Fibroblast of upper back skin (primary cell): ENCODE data around the gene NRF1.

Experiments used
- DNase-seq: peaks from one replicate; pipeline ENCODE4 v3.0.0-alpha.2; 2013

Gene NRF1

GRCh38 chr7:129741743-129742213 is 130.3 kb downstream of the NRF1 start:
- no peak for DNase-seq

GRCh38 chr7:129742256-129742655 is 130.7 kb downstream of the NRF1 start:
- no peak for DNase-seq

- no peak for DNase-seq
Measured at GRCh38 chr7:129746857-129747529, 135.5 kb downstream of the NRF1 start.

- no peak for DNase-seq
Measured at GRCh38 chr7:129748356-129749109, 137.0 kb downstream of the NRF1 start.

- no peak for DNase-seq
Measured at GRCh38 chr7:129750091-129750490, 138.6 kb downstream of the NRF1 start.

- no peak for DNase-seq
Measured at GRCh38 chr7:129750501-129750900, 139.0 kb downstream of the NRF1 start.

GRCh38 chr7:129751916-129752315 is 140.4 kb downstream of the NRF1 start:
- no peak for DNase-seq

GRCh38 chr7:129752760-129753159 is 141.2 kb downstream of the NRF1 start:
- DNase-seq = no peak

- no peak for DNase-seq
Measured at GRCh38 chr7:129754406-129754805, 142.9 kb downstream of the NRF1 start.

GRCh38 chr7:129757991-129758390 is 146.5 kb downstream of the NRF1 start:
- no peak for DNase-seq

GRCh38 chr7:129762387-129762969 is 151.0 kb downstream of the NRF1 start:
- DNase-seq = no peak

GRCh38 chr7:129764247-129765084 is 152.9 kb downstream of the NRF1 start:
- no peak for DNase-seq

- no peak for DNase-seq
Measured at GRCh38 chr7:129765352-129765751, 153.8 kb downstream of the NRF1 start.

- DNase-seq = no peak
Measured at GRCh38 chr7:129767120-129768015, 155.8 kb downstream of the NRF1 start.

- DNase-seq = no peak
Measured at GRCh38 chr7:129768614-129769399, 157.3 kb downstream of the NRF1 start.

- no peak for DNase-seq
Measured at GRCh38 chr7:129769400-129769774, 157.9 kb downstream of the NRF1 start.

GRCh38 chr7:129769866-129770808 is 158.6 kb downstream of the NRF1 start:
- DNase-seq = no peak

GRCh38 chr7:129771201-129771927 is 159.8 kb downstream of the NRF1 start:
- no peak for DNase-seq

GRCh38 chr7:129771928-129772479 is 160.5 kb downstream of the NRF1 start:
- DNase-seq = no peak
